ENCODE results near the gene ZBTB5.
"Not testable (repeated sequence)": the region's sequence is repeated elsewhere in the genome, so short reads cannot be mapped to it uniquely, and the experiment has no call there.

Gene ZBTB5

DNA sequence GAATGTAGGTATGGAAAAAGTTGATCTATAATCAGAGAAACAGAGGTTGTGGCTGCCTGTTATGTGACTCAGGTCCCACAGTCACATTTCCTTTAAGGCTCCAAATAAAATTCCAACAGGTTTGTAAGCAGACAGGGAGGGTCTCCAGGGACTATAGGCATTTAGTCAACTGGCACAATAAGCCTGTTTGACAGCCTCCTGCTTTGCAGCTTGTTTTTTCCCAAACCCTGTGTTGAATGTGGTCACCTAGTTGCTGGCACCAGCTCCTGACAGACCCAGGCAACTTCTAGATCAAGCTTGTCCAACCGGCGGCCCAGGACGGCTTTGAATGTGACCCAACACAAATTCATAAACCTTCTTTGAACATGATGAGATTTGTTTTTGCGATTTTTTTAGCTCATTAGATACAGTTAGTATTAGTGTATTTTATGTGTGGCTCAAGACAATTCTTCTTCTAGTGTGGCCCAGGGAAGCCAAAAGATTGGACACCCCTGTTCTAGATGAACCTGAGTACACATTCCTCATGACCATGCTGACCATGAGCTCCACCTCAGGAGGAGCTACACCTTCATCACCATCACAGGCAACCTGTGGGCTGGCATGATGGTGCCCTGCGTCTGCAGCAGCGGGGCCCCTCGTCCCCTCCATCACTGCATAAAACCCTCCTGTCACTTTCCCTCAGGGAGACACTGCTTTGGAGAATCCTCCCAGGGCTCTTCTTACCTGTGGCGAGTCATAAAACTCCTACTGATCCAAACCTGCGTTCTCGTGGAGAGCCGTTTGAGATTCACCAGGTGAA is 58.4 kb downstream of the ZBTB5 start:
- no peak for DNase-seq (ENCODE audit: low read depth)

- DNase-seq (ENCODE audit: low read depth): no peak
Observed at GRCh38 chr9:37405764-37406380, 59.4 kb downstream of the ZBTB5 start.

DNA sequence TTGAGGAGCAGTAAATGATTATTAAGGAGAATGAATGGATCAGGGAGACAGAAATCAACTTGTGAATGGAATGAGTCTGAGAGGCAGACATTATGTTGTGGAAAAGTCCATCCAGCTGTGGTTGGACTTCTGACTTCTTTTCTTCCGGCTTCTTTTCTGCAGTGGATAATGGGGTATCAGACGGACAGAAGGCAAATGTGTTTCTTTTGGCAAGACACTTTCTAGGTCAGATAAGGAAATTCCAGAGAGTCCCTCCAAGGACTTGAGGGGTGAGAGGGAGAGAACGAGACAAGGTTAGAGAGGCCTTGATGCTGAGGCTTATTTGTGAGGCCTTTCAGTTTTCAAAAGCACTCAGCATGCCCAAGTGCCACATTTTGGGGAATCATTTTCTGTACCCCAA is 59.9 kb downstream of the ZBTB5 start:
- DNase-seq (ENCODE audit: low read depth): no peak

DNA sequence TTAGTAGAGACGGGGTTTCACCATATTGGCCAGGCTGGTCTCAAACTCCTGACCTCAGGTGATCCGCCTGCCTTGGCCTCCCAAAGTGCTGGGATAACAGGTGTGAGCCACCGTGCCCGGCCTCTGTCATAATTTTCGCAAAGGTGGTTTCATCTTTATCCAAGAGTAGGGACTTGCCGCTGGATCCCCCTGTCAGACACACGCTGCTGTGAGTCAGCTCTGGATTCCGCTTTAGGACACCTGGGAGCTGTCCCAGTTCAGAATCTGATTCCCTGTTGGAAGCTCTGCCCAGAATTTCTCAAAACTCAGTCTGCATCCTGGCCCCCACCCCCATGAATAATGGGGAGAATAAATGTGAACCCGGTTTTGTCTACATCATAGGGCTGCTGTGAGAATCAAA is 60.7 kb downstream of the ZBTB5 start:
- no peak for DNase-seq (ENCODE audit: low read depth)

- no peak for DNase-seq (ENCODE audit: low read depth)
Observed at GRCh38 chr9:37399336-37399735, 65.9 kb downstream of the ZBTB5 start.

DNA sequence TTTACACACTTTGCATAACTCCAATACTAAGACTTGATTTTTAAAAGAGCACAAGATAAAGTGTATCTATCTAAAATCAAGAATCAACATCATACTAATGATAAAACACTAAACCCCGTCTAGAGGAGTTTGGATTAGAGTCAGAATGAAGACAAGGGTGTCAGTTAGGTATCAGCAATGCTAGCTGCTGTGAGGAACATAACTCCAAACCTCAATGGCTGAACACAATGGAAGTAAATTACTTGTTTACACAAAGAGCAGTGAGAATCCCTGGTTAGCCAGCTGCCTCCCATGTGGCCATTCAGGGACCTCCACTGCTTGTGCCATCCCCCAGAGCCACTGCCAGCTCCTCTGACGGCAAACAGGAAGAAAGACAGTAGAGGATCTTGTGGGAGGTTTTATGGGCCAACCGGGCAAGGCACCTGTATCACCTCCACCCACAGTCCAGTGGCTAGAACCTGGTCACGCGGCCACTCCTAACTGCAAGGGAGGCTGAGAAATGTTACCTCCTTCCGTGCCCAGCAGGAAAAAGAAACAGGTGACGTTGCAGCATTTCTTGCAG is 66.7 kb downstream of the ZBTB5 start:
- no peak for DNase-seq (ENCODE audit: low read depth)

DNA sequence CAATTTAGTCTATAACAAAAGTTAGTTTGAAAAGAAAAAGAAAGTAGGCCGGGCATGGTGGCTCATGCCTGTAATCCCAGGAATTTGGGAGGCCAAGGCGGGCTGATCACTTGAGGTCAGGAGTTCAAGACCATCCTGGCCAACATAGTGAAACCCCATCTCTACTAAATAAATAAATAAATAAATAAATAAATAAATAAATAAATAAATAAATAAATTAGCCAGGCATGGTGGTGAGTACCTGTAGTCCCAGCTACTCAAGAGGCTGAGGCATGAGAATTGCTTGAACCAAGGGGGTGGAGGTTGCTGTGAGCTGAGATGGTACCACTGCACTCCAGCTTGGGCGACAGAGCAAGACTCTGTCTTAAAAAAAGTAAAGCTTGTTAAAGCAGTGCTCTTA is 67.3 kb downstream of the ZBTB5 start:
- not testable (repeated sequence) for DNase-seq (ENCODE audit: low read depth)

GRCh38 chr9:37395663-37396062 is 69.6 kb downstream of the ZBTB5 start:
- no peak for DNase-seq (ENCODE audit: low read depth)

- DNase-seq (ENCODE audit: low read depth): no peak
Observed at GRCh38 chr9:37395229-37395628, 70.0 kb downstream of the ZBTB5 start.

DNA sequence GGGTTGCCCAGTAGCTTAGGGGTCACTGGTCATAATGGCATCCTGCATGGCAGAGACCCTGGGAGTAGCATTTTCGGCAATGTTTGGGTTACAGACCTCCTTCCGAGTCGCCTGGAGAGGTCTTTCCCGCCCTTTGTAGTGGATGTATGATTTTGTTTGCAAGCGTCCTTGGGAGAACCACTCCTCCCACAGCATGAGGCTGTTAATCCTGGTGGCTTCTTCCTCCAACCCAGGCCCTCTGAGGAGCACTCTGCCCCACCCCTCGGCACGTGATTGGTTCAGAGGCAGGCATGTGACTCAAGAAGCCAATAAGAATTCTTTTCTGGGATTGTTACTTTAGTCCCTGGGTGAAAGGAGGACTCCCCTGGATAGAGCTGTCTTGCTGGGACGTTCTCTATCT is 73.0 kb downstream of the ZBTB5 start:
- no peak for DNase-seq (ENCODE audit: low read depth)

- DNase-seq (ENCODE audit: low read depth): no peak
Observed at GRCh38 chr9:37390759-37391158, 74.5 kb downstream of the ZBTB5 start.
